ENCODE measurements around the gene MCM9.

GRCh38 chr6:118903138-118903537 lies 31.8 kb downstream of the MCM9 start:
- TF ChIP-seq REST (IDR thresholded peaks at IDR 0.05; ENCODE audit: insufficient read depth in 1 of 2, low read depth in 2 of 2, low read length in 2 of 2), result no peak
- no peak for TF ChIP-seq TAF1 (IDR thresholded peaks at IDR 0.05; ENCODE audit: borderline replicate concordance, insufficient read depth, low read length)
- TF ChIP-seq POLR2AphosphoS5 (IDR thresholded peaks at IDR 0.05; ENCODE audit: low read depth, low read length), result no peak
